ENCODE data around the gene KANSL3.

DNA sequence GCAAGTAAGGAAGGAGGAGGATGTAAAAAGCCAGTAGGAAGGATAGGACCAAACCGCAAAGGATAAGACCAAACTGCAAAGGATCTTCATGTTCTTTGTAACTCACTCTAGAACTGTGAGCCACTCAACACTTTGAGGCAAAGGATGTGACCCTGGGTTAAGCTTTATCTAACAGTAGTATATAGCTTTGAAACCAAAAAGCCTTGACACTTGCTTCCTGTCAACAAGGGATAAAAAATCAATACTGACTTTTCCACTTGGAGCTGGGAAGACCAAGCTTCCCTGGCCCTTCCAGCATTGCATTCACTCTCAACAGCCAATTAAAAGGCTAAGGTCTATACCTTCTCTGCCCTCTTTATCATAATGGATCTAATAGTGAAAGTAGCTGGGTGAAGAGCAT lies 22.0 kb downstream of the KANSL3 start:
- TF ChIP-seq POLR2A (IDR thresholded peaks at IDR 0.05) (no peak), CTCF (IDR thresholded peaks at IDR 0.05) (no peak), POLR2AphosphoS5 (IDR thresholded peaks at IDR 0.05) (no peak)
